NCI-H1105 treated with DMSO at 0.1 percent for 48 hours (cell line): Measurements from ENCODE around the gene ARF6.
"Not testable (repeated sequence)": the region's sequence is repeated elsewhere in the genome, so short reads cannot be mapped to it uniquely, and the experiment has no call there.

Experiments
- DNase-seq: peaks from one replicate; lab custom pipeline; 2025; lab: John Stamatoyannopoulos, UW

ARF6 gene

DNA sequence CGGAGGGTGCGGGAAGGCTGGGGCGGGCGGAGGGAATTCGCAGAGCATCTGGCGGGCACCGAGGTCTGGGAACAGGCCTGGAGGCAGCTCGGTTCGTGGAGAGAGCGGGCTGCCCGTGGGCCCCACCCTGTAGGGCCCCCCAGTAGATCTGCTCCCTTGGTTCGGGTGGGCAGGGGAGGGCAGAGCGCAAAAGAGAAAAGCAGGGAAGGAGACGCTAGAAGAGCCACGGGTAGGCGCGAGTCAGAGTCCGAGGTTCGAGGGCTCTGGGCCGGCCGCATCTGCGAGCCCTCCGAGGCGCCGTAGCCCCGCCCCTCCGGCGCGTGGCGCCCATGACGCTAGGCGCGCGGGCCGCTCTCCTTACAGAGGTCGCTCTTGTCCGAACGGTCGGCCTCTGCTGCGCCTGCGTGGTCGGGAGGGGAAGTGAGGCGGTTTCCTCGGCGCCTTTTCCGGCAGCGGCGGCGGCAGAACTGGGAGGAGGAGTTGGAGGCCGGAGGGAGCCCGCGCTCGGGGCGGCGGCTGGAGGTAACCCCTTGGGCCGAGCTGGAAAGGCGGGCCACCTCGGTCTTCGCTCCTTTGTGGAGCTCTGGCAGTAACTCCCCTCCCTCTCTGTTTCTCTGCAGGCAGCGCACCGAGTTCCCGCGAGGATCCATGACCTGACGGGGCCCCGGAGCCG, at the start of gene ARF6:
Gene ARF6 (plus strand): TSS at position 447 of the 673 bp plus-strand sequence. CDS start 655 bp downstream, outside the sequence.
- peak; percentile 93 for DNase-seq

DNA sequence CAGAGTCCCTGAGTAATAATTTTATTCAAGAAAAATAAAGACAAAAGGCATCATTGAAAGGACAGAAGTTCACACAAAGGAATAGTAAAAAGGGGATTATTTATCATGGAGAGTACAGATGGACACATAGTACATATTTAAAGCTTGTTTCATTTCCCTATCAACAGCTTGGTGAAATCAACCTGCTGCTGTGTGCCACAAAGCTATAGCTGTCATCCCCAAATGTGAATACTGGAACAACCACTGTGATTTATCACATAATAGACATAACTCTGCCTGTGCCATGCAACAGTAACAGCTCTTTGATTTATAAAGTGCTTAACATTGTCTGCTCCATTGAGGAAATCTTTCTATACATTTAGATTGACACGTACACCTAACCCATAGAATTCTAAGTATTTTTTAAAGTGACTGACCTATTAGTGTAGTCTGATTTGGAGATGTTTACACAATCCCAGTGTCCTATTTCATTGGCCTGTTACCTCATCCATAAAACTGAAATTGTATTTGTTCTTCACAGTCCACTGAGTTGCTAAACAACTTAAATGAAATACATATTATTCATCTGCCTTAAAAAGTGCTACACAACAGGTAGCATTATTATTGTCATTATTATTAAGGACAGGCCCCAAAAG, 43.6 kb upstream of the ARF6 start:
- no peak for DNase-seq

DNA sequence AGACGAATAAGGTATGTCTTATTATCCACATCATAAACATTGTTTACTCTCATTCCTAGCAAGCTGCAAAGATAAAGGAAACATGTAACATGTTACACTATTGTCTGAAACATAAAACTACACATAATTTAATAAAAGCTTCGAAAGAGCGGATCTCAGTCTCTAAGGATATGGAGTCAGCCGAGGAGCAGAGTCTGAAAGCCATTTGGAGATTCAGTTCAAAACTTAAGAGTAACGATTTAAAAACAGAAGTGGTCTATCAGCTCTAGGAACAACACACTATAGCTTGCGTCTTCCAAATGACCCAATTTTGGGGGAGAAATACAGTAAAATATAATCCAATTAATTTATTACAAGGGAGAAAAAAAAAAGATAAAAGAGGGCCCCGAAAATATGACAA, 41.1 kb upstream of the ARF6 start:
- DNase-seq: no peak

DNA sequence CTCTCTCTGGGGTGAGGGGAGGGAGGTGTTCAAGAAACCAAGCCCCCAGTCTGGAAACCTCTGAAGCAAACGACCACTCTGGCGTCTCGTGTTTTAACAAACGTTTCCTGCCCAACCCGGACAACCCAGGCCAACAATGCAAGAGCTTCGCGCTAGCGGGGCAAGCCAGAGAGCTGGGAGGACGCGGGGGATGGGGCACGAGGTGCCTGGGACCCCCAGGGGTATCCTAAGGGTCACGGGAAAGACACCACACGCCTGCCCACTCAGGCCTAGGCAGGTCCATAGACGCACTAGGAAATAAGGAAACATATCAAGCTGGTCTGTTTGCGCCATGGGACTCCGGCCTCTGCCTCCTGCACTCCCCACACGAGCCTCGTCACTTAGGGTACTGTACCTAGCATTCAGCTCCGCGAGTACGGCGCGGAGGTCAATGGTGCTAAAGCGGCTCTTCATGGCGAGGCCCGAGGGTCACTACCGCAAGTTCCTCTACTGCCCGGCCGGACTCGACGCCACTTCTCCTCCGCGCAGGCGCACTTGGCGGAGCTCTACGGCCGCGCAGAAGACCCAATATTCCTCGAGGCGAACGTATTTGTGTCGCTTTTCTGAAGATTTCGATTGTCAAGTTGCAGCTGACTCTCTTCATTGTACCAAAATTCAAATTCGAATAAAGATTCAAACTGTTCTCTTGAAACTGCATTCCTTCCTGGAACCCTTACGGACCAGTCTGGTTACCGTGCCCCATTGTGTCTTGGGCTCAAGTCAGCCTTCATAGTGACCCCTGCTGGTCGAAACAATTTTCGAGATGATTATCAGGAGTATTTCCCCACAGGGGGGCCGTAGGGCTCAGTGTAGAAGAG, 40.4 kb upstream of the ARF6 start, which contains the start of gene NEMF:
Gene NEMF (minus strand): TSS at position 488 of the 857 bp plus-strand sequence. CDS start 35 bp downstream, at position 453.
- peak; percentile 95 for DNase-seq

DNA sequence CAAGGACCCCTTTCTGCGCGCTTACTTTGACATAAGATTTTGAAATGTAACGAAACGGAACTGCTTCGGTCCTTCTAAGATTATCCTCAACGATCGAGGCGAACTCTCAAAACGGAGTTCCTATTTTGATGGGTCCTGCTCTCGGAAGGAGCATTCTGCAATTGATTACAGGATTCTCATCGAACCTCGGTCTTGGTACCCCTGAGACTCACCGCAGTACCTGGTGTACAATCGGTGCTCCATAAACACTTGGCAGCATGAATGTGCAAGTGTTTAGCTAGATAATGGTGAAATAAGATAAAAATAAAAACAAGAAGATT, 39.8 kb upstream of the ARF6 start:
- DNase-seq: no peak

DNA sequence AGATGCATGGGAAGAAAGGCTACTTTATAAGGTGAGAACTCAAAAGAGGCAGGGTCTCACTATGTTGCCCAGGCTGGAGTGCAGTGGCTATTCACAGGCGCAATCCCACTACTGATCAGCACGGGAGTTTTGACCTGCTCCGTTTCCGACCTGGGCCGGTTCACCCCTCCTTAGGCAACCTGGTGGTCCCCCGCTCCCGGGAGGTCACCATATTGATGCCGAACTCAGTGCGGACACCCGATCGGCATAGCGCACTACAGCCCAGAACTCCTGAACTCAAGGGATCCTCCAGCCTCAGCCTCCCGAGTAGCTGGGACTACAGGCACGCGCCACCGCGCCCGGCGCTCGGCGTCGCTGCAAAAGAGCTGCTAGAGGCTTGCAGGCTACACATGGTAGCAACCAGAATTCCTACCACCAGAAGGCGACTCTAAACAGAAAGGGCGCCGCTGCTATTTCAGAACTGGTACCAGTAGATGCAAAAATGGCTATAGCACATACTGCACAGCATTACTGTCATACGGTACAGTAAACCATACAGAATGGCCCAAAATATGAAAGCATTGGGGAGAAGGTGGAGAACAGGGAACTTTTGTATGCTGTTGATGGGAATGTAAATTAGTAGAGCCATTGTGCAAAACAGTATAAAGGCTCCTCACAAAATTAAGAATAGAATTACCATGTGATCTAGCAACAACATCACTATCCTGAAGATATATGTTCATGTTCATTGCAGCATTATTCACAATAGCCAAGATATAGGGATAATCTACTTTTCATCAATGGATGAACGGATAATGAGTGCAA, 39.1 kb upstream of the ARF6 start:
- DNase-seq: no peak

DNA sequence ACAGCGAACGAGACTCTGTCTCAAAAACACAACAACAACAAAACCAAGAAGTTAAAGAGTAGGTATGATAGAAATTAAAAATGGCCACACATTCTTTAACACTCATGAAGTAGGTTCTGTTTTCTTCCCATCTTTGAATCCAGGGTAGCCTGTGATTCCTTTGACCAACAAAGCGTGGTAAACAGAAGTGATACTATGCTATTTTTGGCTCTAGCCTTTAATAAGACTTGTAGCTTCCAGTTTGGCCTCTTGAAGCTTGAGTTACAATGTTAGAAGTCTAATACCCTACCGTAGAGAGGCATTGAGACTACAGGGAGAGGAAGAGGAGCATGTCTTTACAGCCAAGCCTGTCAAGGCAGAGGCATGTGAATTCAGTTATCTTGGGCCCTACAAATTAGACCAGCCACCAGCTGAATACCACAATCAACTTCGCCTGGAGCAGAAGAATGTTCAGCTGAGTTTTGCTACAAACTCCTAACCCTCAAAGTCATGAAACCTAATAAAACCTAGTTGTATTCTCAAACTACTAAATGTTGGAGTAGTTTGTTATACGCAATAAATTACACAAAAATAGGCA, 35.4 kb upstream of the ARF6 start:
- DNase-seq: no peak

DNA sequence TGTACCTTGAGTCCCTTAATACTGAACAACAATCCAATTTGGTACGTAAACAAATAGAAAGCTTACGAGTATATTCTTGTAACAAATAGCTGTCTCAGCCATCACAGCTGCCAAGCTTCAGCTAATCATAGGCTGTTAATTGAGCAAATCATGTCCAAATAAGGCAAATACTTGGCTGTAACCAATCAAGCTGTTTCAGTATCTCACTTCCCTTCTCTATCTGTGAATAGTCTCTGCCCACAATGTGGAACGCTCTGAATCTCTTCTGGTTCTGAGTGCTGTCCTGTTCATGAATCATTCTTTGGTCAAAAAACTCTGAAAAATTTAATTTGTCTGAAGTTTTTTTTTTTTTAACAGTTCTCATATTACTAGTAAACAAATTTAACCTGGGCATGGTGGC, 34.5 kb upstream of the ARF6 start:
- no peak for DNase-seq

DNA sequence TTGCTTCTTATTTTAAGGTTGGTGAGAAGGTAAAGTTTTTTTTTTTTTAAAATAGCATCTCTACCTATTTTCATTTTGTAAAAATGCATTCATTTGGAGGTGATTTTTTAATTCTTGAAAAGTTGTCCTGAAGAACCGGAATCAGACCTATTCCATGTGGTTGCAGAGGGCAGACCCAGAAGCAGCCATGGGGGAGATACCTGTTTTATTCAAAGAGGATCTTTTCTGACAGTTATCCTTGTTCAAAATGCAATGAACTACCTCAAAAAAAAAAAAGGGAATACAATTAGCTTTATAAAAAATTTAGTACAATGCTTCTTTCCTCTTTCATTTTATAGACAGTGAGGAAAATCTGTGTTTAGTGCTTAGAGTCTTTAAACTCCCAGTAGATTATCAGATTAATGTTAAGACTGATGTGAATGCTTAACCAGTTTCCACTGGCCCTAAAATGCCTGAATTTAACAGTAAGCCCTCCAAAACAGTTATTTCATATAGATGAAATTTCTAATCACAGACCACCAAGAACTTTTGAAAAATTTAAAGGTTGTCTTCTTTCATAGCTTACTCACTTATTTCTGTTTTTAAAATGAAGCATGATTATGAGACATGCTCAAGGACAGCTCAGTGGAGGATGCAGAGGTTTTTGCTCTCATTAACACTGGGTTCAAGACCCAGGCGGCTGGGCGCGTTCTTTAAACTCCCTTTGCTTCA, 31.7 kb upstream of the ARF6 start:
- no peak for DNase-seq

DNA sequence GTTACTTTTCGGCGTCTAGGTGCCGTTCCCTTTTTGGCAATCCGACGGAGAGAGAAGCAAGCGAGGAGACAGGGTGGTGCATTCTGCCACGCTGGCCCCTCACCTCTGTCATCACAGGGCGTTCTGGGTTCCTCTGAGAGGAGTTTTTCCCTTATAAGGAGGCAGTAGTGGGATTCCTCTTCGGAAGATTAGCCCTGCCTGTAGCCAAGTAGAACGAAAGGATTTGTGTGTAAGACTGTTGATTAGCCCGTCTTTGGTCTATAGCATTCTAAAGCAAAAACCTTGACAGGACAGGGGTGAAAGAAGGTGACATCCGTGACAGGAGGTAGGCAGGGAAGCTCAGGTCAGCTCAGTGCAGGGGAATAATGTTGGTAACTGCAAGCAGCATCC, 31.2 kb upstream of the ARF6 start:
- peak; percentile 67 for DNase-seq

DNA sequence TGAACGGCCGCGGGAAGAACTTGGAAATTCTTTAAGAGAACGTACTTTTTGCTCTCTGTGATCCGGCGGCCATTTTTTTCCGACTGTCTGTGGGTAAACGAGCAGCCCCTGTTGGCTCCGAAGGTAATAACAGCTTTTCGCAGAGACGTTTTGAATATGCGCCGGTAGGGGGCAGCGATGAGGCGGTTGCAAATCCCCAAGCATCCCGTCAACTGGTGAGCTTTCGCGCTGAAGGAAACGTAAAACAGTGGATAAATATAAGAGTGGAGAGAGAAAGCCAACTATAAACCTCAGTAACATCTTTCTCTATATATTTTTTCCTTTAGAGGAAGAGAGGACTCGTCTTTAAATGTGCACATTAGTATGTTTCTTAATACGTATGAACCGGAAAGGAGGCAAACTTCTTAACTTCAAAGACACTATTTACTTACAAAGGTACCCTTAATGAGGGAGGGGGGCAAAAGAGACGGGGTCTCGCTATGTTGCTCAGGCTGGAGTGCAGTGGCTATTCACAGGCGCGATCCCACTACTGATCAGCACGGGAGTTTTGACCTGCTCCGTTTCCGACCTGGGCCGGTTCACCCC, 30.7 kb upstream of the ARF6 start:
- peak; percentile 83 for DNase-seq

DNA sequence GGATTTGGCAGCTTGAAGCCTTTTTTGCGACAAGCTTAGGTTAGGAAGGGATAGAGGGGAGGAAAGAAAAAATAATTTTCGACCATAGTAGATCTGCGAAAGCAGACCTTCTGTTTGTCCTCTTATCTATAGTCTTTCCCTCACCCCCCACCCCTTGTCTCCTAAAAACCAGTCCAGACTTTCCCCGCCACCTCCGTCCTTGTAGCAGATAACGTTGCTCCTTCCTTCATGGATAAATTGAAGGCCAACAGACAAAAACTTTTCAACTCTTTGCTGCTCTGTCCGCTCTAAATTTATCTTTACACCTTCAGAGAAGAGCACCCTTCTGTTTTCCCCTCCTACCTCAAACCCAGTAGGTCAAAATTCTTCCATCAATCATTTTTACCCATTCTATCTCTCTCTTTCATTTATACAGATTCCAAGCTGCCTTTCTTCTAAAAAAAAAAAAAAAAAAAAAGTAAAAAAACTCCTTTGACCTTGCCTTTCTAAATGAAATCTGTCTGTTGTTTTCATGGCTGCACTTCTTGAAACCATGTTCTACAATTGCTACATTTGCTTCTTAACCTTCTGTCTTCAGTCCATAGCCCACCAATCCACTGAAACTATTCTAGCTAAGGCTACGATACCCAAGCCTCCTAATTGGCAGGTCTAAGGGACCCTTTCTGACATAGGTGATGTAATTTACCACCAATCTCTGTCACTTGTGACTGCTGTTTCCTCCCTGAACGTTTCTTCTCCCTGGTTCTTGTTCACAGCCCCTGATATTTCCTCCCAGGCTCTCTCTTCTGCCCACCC, 29.2 kb upstream of the ARF6 start:
- peak; percentile 13 for DNase-seq

DNA sequence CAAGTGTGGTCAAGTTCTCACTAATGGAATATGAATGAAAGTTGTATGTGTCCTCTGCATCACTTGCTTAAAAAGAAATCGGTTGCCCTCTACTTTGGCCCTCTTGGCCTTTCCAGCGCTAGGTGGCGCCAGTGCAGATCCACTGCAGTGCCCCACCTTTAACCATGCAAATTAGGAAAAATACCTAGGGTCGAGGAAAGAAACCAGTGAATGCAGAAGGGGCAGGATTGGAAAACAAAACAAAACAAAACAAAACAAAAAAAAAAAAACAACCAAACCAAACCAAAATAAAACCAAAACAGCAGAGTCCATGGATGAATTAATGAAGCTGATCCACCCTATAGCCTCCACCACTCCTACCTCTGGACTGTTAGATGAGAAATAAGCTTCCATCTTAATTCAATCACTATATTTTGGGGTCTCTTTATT, 27.4 kb upstream of the ARF6 start:
- DNase-seq: peak; percentile 64

DNA sequence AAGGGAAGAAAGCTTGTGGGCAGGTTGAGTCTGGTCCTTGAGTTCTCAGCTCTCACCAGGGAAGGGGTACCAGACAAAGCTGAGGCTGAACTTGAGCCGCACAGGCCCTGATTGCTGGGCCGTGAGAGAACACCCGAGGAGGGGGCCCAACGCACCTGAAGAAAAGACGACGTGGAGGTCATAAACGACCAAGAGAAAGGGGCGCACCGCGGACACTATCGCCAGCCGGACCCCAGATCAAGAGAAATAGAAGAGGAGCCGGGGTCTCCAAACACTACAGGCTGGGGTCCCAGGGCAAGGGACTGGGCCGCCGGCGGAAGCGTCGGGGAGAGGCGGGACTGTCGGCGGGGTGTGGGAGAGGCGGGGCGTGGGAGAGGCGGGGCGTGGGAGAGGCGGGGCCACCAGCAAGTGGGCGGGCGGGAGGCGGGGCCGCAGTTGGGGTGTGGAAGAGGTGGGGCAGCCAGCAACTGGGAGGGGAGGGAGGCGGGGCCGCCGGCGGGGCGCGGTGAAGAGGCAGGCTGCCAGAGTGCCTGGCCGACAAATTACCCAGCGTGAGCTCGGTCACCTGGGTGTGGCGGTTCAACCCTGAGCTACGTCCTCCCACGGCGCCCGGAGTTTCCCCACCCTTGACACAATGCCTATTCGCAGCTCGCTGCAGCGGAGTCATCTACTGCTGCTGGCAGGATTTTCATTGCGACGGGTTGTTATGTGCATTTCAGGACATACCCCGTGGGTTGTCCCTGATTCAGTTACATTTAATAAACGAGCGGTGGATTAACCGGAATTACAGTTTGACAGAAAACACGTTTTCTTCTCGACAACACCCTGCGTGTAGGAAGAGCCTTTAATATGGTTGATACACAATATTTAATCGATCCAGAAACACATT, 24.8 kb upstream of the ARF6 start:
- peak; percentile 95 for DNase-seq

DNA sequence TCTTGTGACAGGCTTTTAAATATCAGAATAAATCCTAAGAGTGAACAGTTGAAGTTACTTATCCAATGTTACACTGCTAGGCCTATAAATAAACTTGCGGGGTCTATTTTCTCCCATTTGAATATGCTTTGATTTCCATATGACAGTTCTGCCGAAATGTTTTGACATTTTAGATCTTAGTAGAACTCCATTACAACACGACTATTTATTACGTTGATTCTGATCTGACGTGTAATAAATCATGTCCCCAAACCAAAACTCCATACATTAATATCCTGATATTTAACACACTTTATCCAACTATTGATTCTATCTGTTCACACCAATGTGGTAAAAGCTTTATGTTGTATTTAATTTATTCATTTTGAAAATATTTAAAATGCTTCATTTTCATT, 24.2 kb upstream of the ARF6 start:
- no peak for DNase-seq

DNA sequence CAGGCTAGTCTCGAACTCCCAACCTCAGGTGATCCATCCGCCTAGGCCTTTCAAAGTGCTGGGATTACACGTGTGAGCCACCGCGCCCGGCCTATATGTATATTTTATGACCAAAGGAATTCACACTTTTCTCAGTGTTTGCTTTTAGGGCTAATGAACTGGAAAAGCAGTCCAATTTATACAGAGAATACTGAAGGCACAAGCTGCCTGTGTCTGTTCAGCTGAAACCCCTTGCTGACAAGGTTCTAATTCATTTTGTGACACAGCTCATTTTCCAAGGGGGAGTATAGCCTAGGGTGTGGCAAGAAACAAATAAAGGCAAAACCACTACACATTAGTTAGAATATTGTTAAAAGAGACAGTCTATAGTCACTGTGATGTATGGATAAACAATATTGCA, 22.0 kb upstream of the ARF6 start:
- no peak for DNase-seq

DNA sequence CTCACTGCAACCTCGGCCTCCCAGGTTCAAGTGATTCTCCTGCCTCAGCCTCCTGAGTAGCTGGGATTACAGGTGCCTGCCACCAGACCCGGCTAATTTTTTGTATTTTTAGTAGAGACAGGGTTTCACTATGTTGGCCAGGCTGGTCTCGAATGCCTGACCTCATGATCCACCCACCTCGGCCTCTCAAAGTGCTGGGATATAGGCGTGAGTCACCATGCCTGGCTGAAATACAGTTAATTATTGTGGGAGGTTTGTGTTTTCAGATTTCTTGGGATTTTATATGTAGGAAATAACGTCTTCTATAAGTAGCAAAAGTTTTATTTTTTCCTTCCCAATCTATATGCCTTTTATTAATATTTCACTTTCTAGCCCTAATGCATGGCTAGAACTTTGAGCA, 19.3 kb upstream of the ARF6 start:
- DNase-seq: not testable (repeated sequence)

DNA sequence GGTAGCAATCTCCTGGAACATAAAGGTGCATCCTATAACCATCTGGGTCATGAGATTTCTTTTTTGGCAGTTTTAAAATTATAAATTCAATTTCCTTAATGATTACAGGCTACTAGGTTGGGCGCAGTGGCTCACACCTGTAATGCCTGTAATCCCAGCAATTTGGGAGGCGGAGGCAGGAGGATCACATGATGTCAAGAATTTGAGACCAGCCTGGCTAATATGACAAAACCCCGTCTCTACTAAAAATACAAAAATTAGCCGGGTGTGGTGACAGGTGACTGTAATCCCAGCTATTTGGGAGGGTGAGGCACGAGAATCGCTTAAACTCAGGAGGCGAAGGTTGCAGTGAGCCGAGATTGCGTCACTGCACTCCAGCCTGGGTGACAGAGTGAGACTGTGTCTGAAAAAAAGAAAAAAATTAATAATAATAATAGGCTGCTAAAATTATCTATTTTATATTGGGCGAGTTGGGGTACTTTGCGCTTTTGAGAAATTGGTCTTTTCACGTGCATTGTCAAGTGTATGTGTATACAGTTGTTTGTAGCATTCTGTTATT, 17.2 kb upstream of the ARF6 start:
- no peak for DNase-seq
